GM20000 (cell line): ENCODE data around the gene P2RY8.

Experiments
- DNase-seq: peaks from one replicate; pipeline ENCODE4 v3.0.0; 2012; ENCODE audit warnings: low spot score
- CTCF ChIP-seq: IDR thresholded peaks from 2 replicates; pipeline ENCODE4 v1.5.1; 2012; ENCODE audit warnings: mild to moderate bottlenecking, control low read depth; ENCODE audit errors: extremely low read depth, missing control alignments

P2RY8 gene

GRCh38 chrX:1472975-1473374, 64.0 kb downstream of the P2RY8 start:
- no peak for DNase-seq
- TF ChIP-seq CTCF, result no peak

GRCh38 chrX:1468250-1468772, 68.7 kb downstream of the P2RY8 start:
- DNase-seq, result peak; percentile 70
- no peak for TF ChIP-seq CTCF

- DNase-seq, result peak; percentile 71
- no peak for TF ChIP-seq CTCF
Measured at GRCh38 chrX:1466971-1467561, 69.9 kb downstream of the P2RY8 start.

GRCh38 chrX:1466232-1466661, 70.7 kb downstream of the P2RY8 start:
- TF ChIP-seq CTCF, result no peak

GRCh38 chrX:1465286-1466231, 71.4 kb downstream of the P2RY8 start:
- TF ChIP-seq CTCF, result no peak

More at GRCh38 chrX:1466232-1466661, 70.7 kb downstream of the P2RY8 start:
- DNase-seq, result no peak

GRCh38 chrX:1464971-1465285, 72.1 kb downstream of the P2RY8 start:
- no peak for DNase-seq
- no peak for TF ChIP-seq CTCF

More at GRCh38 chrX:1465286-1466231, 71.4 kb downstream of the P2RY8 start:
- no peak for DNase-seq
